OCI-LY7 (cell line): ENCODE data around the gene RARB.

ENCODE experiments used
- CTCF ChIP-seq: fragments of 200-600 bp; sonication (generic); conservative IDR thresholded peaks from 2 replicates; pipeline ENCODE4 v1.5.1; 2014; ENCODE audit warnings: mild to moderate bottlenecking, antibody characterized with exemption, low read length, moderate library complexity, mixed read lengths
- EZH2phosphoT487 ChIP-seq: fragments of 200-600 bp; sonication (generic); IDR thresholded peaks from 2 replicates; pipeline ENCODE4 v1.6.1; 2018; ENCODE audit warnings: low read depth, borderline replicate concordance, mild to moderate bottlenecking, mixed run types, antibody characterized with exemption, low read length, moderate library complexity, mixed read lengths

GRCh38 chr3:25534007-25534406 is 105.9 kb downstream of the RARB start:
- TF ChIP-seq CTCF: no peak
- TF ChIP-seq EZH2phosphoT487: no peak
